ENCODE data around the gene IMMP2L.

Gene IMMP2L

DNA sequence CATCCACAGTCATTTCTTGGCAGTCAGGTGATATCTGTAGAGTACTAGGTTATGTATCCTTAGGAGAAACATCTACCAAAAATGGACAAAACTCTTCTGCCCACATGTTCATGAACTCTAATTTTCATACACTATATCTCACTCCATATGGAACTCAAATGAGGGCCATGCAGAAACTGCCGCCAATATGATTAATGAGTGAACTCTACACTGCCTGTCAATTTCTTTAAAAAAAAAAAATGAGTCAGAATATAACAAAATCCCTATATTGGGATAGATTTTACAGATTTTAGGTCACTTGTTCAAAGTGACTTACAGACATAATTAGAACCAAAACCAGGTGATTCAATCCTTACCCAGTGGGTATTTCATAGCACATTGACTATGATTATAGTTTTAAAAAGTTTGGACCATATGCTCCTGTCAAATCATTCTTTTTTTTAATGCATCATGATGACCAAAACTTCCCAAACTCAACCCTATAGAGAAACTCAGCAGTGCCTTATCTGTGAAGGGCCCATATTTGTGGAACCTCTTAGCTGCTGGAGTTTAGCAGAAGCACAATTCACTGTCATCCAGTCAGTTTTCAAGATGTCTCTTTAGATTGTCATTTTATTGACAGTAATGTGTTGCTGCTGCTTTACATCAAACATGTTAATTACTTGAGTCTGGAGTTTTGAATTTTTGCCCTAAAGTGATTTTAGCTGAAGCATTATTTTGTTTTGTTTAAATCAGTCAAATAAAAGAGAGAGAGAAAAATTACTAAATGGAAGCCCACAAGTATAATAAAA lies 460.2 kb downstream of the IMMP2L start:
- Mint-ChIP-seq H3K9me3 (no peaks in the 10 kb centered on the region), H3K4me3 (no peak overlapping the region), H3K27ac (no peak overlapping the region), H3K4me1 (peaks cover 20 to 32% of the 10 kb centered on the region in 2 donors), H3K27me3 (no peaks in the 10 kb centered on the region), H3K36me3 (no peaks in the 10 kb centered on the region)
- DNase-seq: no peak
- no peak for ATAC-seq (replicated peaks)

DNA sequence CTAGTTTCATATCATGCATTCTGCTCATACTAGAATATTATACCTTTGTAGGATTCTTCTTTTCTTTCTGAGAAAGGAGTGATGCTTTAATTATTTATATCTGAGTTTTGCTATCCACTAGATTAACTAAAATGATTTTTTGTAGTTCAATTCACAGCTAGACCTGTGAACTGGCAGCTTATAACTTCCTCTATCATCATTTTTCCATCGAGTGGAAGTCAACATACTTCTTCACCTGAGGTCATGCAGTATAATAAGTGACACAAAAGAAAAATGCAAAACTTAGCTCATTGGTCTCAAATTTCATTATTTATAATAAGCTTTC lies 463.4 kb downstream of the IMMP2L start:
- Mint-ChIP-seq H3K4me1 (peaks cover 6 to 8% of the 10 kb centered on the region in 2 donors), H3K27ac (no peak overlapping the region), H3K4me3 (no peak overlapping the region), H3K9me3 (no peaks in the 10 kb centered on the region), H3K27me3 (no peaks in the 10 kb centered on the region), H3K36me3 (no peaks in the 10 kb centered on the region)
- peak; percentile 12 to 38 for ATAC-seq (replicated peaks)
- DNase-seq: no peak

DNA sequence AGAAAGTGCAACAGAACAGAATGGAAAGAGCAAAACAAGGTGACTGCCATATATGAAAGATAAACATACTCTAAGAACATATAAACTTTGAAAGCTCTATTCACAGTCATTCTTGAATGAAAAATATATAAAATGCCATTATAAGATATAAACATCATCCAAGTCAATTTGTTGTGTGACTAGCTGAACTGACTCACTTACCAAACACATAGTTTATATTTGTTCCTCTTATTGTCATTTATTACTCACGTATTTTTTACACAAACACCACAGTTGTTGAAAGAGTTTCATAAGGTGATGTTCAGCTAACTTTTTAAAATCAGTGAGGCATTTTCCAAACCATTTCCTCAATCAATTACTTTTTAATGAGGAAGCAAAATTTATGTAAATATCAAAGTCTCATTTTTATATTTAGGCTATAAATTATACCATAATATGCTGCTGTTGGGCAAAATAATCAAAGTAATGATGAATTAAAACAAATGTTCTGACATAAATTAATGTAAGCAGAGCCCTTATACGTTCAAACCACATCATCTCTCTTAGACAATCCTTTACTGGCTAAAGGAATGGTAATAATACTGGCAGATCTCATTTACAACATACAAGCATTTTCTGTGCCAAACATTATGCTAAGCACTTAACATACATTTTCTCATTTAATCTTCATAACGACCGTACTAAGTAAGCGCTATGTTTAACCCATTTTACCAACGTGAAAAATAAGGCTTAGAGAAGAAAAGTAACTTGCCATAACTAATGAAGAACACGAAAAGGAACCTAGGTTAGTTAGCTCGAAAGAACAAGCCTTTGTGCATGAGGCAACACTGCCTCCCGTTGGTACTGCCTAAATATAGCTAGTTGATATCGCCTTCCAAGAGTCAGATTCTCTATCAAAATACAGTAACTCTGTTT lies 464.0 kb downstream of the IMMP2L start:
- H3K27me3 Mint-ChIP-seq: no peaks in the 10 kb centered on the region
- no peak overlapping the region for H3K27ac Mint-ChIP-seq
- H3K4me3 Mint-ChIP-seq: no peak overlapping the region
- DNase-seq (no peak), ATAC-seq (replicated peaks) (peak; percentile 80 to 82)
- no peaks in the 10 kb centered on the region for H3K9me3 Mint-ChIP-seq
- peaks cover 3 to 6% of the 10 kb centered on the region in 2 donors for H3K4me1 Mint-ChIP-seq
- H3K36me3 Mint-ChIP-seq: no peaks in the 10 kb centered on the region

DNA sequence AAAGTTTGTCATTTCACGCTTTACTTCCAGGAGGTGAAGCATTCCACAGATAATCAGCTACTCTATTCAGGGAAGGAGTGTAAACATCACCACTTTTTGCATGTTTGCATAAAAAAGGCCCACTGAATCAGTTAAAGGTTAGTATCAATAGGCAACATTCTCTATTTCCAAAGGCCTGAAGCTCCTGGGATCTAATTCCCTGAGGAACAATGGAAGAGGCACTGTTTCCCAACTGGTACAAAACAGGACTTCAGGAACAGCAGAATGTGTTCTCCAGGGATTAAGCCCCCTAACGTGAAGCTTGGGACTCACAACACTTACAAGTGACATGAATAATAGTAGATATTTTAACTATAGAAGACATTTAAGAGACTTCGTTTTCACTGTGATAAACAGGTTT lies 465.3 kb downstream of the IMMP2L start:
- H3K9me3 Mint-ChIP-seq: no peaks in the 10 kb centered on the region
- no peak overlapping the region for H3K27ac Mint-ChIP-seq
- no peak overlapping the region for H3K4me3 Mint-ChIP-seq

DNA sequence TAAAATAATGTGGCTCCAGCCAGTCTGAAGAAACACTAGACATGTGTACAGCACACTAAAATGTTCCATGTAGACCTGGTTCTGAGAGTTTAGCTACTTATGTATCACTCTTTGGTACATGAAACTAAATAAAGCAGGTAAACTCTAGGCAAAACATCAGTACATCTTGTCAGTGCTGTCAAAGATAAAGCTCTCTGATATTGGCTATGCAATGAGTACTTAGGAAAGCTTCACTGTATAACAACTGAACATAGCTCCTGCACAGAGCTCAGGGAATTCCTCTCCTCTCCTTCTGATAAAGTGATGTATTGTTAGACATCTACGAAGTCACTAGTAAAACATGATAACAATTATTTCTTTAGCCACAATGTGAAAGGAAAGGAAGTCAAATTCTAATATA lies 467.9 kb downstream of the IMMP2L start:
- Mint-ChIP-seq H3K4me3 (no peak overlapping the region), H3K36me3 (no peaks in the 10 kb centered on the region)
- ATAC-seq (replicated peaks): no peak

More for the DNA sequence above, 465.3 kb downstream of the IMMP2L start:
- H3K4me1 Mint-ChIP-seq: peaks cover 6 to 14% of the 10 kb centered on the region in 2 donors
- H3K36me3 Mint-ChIP-seq: no peaks in the 10 kb centered on the region
- DNase-seq: no peak
- ATAC-seq (replicated peaks): no peak
- H3K27me3 Mint-ChIP-seq: no peaks in the 10 kb centered on the region

DNA sequence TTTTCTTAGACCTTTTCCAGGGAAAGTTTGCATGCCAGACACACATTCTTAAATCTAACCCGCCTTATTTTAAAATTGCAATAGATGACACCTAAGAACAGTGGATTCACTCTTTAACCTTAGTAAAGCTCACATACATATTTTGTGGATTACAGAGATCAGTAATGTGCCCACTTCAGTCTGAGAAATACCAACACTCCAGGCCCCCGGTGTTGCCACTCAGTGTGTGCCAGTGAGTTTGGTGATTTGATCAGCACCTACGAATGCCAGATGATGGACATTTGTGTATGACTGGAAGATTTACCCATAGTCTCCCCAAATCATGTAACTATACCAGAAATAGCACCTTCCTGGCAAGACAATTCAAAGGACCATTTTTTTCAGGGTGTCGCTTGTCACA lies 468.8 kb downstream of the IMMP2L start:
- H3K4me1 Mint-ChIP-seq: peaks cover 9 to 20% of the 10 kb centered on the region in 2 donors
- no peaks in the 10 kb centered on the region for H3K36me3 Mint-ChIP-seq
- ATAC-seq (replicated peaks) (no peak), DNase-seq (no peak)
- no peak overlapping the region for H3K4me3 Mint-ChIP-seq
- H3K9me3 Mint-ChIP-seq: no peaks in the 10 kb centered on the region
- no peaks in the 10 kb centered on the region for H3K27me3 Mint-ChIP-seq
- H3K27ac Mint-ChIP-seq: no peak overlapping the region

More for the DNA sequence above, 467.9 kb downstream of the IMMP2L start:
- Mint-ChIP-seq H3K27ac (no peak overlapping the region), H3K27me3 (no peaks in the 10 kb centered on the region), H3K4me1 (peaks cover 9 to 20% of the 10 kb centered on the region in 2 donors), H3K9me3 (no peaks in the 10 kb centered on the region)
- no peak for DNase-seq

DNA sequence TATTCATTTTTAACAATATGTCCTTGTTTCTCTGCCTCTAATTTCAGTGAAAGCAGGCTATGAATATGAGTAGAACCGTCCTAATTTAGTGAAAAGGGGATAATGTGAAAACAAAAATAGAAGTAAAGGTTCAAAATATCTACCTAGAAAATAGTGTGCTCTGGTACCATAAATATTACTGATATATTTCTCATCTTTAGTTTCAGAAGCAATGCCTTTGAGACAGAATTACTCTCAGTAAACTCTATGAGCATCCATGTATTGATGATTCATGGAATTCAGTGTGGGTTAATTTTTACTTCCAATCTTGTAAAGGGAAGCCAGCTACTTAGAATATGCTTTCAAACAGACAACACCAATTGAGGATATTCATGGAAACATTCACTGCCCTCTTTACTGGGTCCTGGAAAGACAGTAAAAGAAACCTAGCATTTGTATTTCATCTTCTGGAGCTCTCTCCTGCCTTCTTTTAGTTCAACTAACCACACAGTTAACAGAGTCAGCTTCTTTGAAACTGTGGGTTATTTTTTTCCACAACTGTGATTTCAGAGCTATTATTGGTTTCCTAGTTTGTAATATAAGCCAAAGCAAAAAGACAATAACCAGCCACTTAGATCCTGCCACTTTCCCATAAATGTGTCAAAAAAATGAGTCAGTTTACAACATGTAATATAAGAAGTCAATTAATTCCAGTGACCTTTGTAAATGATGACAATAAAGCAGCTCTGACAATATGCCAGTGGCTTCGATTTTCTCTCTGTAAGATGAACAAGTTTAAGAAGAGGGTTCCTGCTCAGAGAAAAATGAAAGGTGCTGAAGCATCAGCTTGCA lies 469.7 kb downstream of the IMMP2L start:
- Mint-ChIP-seq H3K4me3 (peak overlapping the region in 1 of 2 donors; percentile 19), H3K9me3 (no peaks in the 10 kb centered on the region), H3K36me3 (no peaks in the 10 kb centered on the region), H3K27me3 (no peaks in the 10 kb centered on the region), H3K4me1 (peaks cover 9 to 27% of the 10 kb centered on the region in 2 donors), H3K27ac (no peak overlapping the region)
- peak; percentile 12 to 25 for ATAC-seq (replicated peaks)
- no peak for DNase-seq

DNA sequence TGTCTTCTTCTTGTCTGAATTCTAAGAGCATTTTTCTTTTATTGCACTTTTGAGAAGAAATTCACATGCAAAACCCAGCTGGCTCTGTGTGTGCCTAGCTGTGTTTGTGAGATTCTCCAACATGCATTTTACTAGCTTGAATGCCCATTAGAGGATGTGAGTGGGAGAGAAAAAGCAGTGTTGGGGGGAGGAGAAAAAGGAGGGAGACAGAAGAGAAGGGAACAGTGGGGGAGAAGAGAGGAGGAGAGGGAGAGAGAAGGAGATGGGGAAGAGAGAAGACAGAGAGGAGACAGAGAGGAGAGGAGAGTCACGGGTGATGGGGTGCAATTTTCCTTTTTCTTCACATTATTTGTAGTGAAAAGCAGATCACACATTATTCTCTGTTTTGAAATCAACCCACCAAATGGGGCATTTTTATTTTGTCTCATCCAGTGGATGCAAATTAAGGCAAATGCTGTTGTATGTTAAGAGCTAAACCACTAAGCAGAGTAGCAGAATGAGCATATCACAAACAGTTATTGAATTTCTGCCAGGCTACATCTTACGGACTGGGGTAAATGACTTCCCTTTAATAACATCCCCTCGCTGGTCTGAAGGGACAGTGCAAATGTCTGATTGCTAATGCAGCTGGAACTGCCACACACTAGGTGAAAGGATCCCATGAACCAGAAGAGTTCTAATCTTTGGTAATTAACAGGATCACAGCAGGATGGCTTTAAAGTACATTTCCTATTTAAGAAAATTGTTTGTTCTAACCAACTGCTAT lies 470.5 kb downstream of the IMMP2L start:
- Mint-ChIP-seq H3K27ac (no peak overlapping the region), H3K4me1 (peaks cover 9 to 32% of the 10 kb centered on the region in 2 donors), H3K4me3 (no peak overlapping the region), H3K9me3 (no peaks in the 10 kb centered on the region), H3K36me3 (no peaks in the 10 kb centered on the region), H3K27me3 (no peaks in the 10 kb centered on the region)
- ATAC-seq (replicated peaks): peak; percentile 36 to 50
- DNase-seq: no peak

DNA sequence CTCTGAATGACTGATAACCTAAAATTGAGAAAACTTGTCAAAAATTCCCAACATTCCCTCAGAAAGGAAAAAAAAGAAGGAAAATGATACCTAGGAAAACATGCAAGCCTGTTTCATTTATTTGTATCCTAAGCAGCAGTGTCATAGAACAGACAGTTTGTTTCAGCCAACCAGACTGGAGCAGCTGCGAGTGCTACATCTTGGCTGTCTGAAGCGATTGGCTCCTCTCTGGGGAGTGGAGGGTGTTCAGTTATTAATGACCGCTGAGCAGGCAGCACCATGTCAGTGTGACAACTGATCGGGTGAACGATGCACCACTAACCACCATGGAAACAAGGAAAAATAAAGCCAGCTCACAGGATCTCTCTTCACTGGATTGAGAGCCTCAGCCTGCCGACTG lies 471.4 kb downstream of the IMMP2L start, which contains the start of gene LRRN3:
LRRN3 (plus strand) TSS at position 282 of the 400 bp plus-strand sequence. CDS start 31,646 bp downstream, outside the sequence.
- no peaks in the 10 kb centered on the region for H3K36me3 Mint-ChIP-seq
- no peak within 1 kb of the TSS for H3K4me3 Mint-ChIP-seq
- H3K4me1 Mint-ChIP-seq: peaks cover 12 to 38% of the 10 kb centered on the region in 2 donors
- DNase-seq (no peak), ATAC-seq (replicated peaks) (no peak)
- H3K9me3 Mint-ChIP-seq: no peaks in the 10 kb centered on the region
- H3K27ac Mint-ChIP-seq: no peak within 1 kb of the TSS
- no peaks in the 10 kb centered on the region for H3K27me3 Mint-ChIP-seq

DNA sequence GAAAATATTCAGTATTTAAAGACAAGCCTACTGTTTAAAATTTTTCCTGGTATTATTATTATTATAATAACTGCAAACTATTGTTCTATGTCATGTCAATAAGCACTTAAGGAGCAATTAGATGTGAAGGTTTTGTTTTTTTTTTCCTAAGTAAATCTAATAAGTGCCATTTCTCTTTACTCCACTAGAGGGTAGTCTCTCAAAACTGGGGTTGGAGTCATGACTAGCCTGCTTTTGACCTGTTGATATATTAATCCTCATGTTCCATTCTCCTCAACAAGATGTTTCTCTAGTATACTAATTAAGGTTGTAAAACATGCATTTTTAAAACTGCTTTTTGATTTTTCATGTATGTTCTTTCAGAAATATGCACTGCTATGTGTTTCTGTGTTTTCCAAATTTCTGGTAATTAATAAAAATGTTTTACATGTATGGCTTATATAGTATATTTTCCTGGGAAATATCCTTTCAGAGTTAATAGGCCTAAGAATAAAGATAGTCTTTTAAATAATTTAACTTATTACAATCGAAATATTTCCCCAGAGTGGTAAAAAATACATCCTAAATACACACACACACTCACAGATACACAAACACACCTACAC lies 472.4 kb downstream of the IMMP2L start:
- H3K4me3 Mint-ChIP-seq: no peak overlapping the region
- no peak overlapping the region for H3K27ac Mint-ChIP-seq
- DNase-seq (no peak), ATAC-seq (replicated peaks) (no peak)
- peaks cover 0 to 2% of the 10 kb centered on the region in 2 donors for H3K9me3 Mint-ChIP-seq
- H3K36me3 Mint-ChIP-seq: peaks cover 3 to 4% of the 10 kb centered on the region in 2 donors
- peaks cover 20 to 46% of the 10 kb centered on the region in 2 donors for H3K4me1 Mint-ChIP-seq
- H3K27me3 Mint-ChIP-seq: no peaks in the 10 kb centered on the region

DNA sequence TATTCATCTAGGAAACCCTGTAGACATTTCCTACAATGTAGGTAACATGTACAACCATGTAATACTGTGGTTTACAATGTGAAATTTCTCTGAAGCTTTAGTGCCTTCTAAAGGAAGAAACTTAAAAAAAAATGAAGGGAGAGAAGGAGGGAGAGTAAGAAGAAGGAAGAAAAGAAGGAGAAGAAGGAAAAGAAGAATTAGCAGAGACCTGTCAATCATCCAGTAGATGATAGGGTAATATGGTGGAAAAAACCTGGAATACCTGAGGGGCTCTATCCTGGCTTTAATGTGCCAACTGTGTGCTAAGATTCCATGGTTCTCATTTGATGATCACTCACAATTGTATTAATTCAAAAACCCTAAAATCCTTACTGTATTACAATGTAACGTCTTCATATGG lies 474.0 kb downstream of the IMMP2L start:
- Mint-ChIP-seq H3K36me3 (peaks cover 3 to 4% of the 10 kb centered on the region in 2 donors), H3K9me3 (peaks cover 0 to 2% of the 10 kb centered on the region in 2 donors), H3K4me1 (peaks cover 31 to 58% of the 10 kb centered on the region in 2 donors), H3K27ac (no peak overlapping the region), H3K27me3 (no peaks in the 10 kb centered on the region), H3K4me3 (no peak overlapping the region)
- DNase-seq: no peak
- no peak for ATAC-seq (replicated peaks)

DNA sequence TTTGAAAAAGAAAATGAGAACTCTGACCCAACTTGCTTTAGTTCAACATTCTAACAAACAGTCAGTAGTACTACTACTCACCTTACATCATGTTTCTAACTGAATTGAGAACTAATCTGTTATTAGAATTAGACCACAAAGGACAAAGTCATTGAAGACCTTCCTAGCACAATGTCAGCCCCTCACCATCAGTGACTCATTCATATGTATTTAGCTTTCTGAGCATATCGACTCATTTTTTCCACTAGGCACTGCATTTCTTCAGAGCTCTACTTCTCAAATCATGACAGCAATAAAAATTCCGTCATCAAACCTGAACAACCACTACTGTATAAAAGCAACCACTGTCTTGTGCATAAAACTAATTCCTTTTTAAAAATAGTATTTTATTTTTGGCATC lies 475.8 kb downstream of the IMMP2L start:
- Mint-ChIP-seq H3K4me1 (peaks cover 37 to 61% of the 10 kb centered on the region in 2 donors), H3K27me3 (no peaks in the 10 kb centered on the region), H3K4me3 (peak overlapping the region in 1 of 2 donors; percentile 5), H3K27ac (peak overlapping the region; percentile 93), H3K36me3 (peaks cover 3 to 4% of the 10 kb centered on the region in 2 donors), H3K9me3 (peaks cover 0 to 2% of the 10 kb centered on the region in 2 donors)
- ATAC-seq (replicated peaks) (peak; percentile 62 to 63), DNase-seq (peak; percentile 18)

DNA sequence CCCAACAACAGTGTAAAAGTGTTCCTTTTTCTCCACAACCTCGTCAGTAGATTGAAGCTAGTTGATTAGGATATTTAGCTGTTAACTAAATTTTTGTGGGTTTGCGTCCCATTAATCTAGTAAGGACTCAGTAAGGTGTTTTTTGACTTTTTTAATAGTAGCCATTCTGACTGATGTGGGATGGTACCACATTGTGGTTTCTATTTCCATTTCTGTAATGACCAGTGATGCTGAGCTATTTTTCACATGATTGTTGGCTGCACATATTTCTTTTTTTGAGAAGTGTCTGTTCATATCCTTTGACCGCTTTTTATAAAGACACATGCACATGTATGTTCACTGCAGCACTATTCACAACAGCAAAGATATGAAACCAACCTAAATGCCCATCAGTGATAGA lies 476.9 kb downstream of the IMMP2L start:
- Mint-ChIP-seq H3K27me3 (no peaks in the 10 kb centered on the region), H3K36me3 (peaks cover 3 to 4% of the 10 kb centered on the region in 2 donors), H3K4me3 (peak overlapping the region in 1 of 2 donors; percentile 50), H3K27ac (peak overlapping the region; percentile 85), H3K9me3 (peaks cover 0 to 2% of the 10 kb centered on the region in 2 donors), H3K4me1 (peaks cover 36 to 59% of the 10 kb centered on the region in 2 donors)
- DNase-seq (no peak), ATAC-seq (replicated peaks) (peak; percentile 8)

Data from stimulated activated naive B cell treated with anti-CD40 and anti-IgM and Interleukin-4, amounts not matched to agents 10 μg/mL and 1 μg/mL and 100 μg/mL, for 72 hours (primary cell).